HG02678 (cell line): Measurements from ENCODE around the gene SEZ6.

Experiments
- ATAC-seq: cut with Tn5 transposase; IDR thresholded peaks from one replicate; pipeline ENCODE4 v1.9.1; 2021; ENCODE audit warnings: mild to moderate bottlenecking, moderate library complexity; ENCODE audit not compliant: unreplicated experiment

The SEZ6 gene

GRCh38 chr17:28978356-28978964 lies 27.4 kb downstream of the SEZ6 start:
- no peak for ATAC-seq

DNA sequence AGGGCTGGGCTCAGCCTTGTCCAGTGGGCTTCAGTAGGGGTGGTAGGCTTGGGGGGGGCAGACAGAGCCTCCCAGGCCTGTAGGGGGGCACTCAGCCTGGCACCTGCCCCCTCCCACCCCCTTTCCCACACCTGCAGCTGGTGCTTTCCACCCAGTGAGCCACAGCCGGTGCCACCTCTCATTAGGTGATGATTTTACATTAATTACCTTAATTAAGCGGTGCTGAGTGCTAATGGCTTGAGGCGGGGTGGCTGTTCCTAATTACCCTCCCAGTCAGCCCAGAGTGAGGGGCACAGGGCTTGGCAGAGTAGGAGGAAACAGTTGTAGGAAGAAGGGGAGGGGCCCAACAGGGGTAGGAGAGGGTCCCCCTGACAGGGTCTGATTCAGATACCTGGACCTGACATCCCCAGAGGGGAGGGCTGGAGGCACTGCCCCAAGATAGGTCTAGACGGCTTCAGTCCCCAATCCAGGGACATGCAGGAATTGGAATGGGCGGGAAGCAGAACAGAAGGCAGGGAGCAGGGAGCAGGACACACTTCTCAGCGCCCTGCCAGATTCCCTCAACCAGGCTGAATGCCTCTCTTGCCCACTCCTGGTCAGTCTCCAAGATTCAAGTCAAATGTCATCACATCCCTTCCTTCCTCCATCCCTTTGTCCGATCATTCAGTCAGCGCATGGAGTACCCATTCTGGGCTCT lies 28.0 kb downstream of the SEZ6 start:
- ATAC-seq, result no peak

GRCh38 chr17:28975646-28976045 lies 30.2 kb downstream of the SEZ6 start:
- no peak for ATAC-seq

GRCh38 chr17:28975031-28975430 lies 30.8 kb downstream of the SEZ6 start:
- no peak for ATAC-seq

DNA sequence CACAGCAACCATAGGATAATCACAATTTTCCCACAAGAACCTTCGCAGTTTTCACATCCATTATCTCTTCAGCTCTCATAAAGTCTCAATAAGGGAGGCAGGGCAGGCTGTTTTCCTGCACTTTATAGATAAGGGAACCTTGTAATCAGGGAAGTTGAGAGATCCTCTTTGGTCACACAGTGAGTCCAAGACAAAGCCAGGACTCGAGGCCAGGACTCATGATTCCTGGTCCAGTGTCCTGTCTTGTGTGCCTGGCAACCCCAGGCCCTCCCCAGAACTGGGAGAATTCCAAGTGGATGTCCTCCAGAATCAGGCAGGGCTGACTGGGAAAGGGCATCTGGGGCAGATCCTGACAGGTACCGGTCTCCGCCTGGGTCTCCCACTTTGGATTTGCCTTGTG lies 31.4 kb downstream of the SEZ6 start:
- ATAC-seq, result no peak

GRCh38 chr17:28973425-28973824 lies 32.4 kb downstream of the SEZ6 start:
- ATAC-seq, result no peak

DNA sequence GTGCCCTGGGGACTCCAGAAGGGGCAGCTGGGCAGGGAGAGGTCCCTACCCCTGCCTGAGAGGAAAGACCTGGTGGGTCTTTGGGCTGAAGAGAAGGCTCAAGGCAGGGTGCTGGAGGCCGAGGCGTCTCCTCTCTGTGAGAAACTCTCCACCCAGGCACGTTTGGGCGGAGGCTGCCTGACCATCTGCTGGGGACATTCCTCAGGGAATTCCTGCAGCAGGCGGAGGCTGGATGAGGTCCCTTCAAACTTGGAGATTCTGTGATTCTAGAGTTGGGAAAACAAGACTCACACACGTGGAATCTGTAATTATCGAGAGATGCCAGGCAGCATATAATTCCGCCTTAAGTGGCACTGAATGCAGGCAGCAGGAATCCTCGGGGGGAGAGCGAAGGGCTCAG lies 33.4 kb downstream of the SEZ6 start:
- ATAC-seq, result no peak

DNA sequence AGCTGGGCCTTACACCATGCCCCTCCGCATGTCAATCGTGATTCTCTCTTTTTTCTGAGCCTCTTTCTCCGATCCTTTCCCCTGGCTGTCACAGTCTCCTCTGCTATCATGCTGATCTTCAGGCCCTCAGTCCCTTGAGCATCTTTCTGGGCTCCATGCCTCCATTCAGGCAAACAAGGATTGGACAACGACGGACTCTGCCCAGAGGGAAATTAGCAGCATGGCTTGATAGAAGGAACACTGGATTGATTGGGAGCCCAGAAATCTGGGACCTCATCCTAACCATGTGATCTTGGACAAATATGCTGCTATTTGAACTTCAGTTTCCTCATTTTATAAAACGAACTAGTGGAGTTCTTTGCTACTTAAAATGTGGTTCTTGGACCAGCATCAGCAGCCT lies 35.0 kb downstream of the SEZ6 start:
- ATAC-seq, result no peak

DNA sequence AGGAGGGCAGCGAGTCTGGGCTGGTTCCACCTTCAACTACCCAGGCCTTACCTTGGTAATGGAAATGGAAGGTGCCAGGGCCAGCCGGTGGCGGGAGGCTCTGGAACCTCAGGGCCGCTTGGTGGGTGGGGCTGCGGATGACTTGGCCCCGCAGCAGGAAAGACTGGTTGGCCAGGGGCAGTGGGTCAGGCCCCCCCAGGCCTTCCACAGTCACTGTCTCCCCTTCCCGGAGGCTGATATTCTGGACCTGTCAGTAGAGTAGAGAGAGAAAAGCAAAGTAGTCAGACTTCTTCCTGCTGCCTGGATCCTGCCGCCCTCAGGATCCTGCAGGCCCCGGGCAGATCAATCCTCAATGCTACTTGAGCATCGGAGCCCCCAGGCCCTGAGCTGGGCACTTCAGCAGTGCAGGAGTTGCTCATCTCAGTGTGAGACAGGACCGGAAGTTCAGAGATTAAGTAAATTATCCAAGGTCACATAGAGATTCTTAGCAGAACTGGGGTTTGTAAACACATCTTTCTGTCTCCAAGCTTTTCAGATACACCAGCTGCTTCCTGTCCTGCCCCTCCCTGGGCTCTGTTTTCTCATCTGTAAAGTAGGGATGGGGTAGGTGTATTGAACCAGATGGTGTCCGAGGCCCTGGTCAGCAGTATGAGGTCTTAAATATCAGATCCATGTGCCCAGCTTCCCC lies 36.0 kb downstream of the SEZ6 start:
- no peak for ATAC-seq

DNA sequence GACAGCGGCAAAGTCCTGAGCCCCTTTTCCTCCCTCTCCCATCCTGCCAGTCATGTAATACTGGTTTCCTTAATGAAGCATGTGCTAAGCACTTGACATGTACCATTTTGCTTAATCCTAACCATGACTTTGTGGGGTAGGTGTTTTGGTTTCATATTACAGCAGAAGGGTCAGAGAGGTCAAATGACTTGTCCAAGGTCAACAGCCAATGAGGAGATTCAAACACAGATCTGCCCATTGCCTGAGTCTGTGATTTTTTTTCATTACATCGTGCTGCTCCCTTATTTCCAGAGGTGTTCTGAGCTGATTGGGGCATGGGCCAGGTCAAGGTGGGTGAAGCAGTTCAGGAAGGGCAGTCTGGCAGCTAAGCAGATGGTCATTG lies 36.9 kb downstream of the SEZ6 start:
- ATAC-seq, result no peak

- ATAC-seq, result no peak
Observed at GRCh38 chr17:28968231-28968913, 37.5 kb downstream of the SEZ6 start.

DNA sequence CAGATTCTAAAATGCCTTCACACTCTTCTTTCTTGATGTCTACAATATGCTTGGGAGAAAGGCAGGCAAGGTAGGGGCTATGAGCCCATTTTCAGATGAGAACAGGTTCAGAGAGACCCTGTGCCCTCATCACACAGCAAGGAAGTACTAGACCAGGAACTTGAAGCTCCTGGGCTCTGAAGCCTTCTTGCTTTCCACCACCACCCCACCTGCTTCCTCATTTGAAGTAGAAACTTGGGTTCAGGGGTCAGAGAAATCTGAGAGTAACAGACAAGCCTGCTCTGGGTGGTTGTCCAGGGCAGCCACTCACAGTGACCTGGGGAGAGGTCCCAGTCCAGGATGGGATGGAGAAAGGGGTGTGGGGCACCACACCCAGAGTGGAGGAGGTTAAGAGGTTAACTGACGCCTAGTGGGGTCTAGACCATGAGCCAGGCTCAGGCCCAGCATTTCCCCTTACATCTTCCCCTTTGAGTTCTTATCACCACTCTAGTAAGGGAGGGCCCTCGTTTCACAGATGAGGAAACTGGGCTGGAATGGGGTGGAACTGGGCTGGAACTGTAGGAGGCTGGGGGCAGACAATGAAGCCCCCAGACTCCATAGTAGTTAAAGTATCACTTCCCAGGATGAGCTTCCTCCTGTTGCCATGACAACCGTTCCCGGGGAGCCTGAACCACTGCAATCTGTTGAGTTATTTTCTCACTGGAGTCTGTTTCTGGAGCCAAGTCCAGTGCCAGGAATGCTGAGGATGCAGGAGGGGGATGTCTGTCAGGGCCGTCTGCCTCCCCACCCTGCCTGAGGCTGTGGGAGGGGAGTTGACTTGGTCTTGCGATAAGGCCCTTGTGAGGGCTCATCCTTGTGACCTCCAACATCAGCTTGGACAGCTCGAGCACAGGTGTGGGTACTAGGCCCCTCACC lies 38.4 kb downstream of the SEZ6 start:
- no peak for ATAC-seq

GRCh38 chr17:28963841-28964240 lies 42.0 kb downstream of the SEZ6 start:
- no peak for ATAC-seq

- ATAC-seq, result no peak
Observed at GRCh38 chr17:28963055-28963611, 42.7 kb downstream of the SEZ6 start.

DNA sequence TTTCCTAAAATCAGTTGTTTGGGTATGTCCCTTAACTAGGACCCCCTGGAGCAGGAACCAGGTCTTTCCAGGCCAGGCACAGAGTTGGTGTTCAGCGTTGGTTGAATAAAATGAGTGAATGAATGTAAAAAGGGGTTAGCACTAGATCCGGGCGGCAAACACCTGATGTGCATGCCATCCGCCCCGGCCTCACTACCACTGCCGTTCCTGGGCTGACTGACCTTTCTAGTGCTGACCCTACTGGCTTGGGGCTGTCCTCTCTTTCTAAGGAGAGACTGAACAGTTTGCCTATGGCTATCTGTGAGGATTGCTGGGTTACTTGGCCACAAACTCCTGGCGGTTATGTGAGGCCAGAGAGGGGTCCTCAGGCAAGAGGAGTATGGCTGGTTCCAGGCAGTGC lies 44.4 kb downstream of the SEZ6 start:
- ATAC-seq, result no peak

DNA sequence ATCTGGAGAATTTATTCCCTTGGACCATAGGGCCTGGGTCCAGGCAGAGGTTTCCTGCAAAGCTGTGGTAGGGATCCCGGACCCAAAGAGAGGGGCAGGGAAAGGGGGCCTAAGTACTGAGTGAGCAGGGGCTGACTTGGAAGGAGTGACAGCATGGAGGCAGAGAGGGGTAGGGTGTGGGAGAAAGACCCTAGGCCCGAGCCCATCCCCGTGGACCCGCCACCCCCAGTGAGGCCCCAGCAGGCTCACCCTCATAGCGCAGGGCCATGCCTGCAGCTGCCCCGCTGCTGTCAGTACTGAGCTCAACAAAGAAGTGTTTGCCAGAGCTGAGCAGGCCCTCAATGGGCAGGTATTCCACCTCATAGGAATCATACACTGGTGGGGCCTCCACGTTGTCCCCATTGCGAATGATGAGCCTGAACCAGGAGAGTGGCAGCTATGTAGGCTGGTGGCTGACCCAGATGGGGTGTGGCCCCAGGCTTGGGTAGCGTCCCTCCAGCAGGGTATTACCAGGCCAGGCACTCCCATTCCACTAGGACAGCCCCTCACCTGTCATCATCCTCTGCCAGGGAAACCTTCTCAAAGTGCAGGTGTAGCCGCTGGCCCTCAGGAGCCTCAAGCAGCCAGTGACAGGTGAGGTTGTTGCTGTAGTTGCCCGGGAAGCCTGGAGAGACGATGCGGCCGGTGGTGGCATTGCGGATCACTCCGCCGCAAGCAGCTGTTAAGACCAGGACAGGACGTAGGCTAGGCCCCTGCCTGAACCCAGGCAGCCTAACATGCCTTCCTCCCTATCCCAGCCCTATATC lies 45.4 kb downstream of the SEZ6 start:
- no peak for ATAC-seq

DNA sequence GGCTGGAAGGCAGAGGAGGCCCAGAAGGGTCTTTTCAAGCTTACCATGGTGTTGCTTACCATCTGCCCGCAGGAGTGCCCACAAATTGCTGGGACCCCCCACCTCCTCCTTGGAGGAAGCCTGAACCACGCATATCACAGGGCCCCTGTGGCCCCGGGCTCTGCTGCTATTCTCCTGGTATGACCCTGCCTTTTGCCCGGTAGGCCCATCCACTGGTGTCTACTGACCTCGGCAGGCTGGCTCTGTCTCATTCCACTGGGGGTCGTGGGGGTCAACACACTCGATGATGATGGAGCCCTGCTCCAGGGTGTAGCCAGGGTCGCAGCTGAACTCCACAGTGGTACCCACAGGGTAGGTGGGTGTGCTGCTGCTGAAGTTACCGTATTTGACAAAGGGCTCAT lies 46.4 kb downstream of the SEZ6 start:
- ATAC-seq, result no peak

DNA sequence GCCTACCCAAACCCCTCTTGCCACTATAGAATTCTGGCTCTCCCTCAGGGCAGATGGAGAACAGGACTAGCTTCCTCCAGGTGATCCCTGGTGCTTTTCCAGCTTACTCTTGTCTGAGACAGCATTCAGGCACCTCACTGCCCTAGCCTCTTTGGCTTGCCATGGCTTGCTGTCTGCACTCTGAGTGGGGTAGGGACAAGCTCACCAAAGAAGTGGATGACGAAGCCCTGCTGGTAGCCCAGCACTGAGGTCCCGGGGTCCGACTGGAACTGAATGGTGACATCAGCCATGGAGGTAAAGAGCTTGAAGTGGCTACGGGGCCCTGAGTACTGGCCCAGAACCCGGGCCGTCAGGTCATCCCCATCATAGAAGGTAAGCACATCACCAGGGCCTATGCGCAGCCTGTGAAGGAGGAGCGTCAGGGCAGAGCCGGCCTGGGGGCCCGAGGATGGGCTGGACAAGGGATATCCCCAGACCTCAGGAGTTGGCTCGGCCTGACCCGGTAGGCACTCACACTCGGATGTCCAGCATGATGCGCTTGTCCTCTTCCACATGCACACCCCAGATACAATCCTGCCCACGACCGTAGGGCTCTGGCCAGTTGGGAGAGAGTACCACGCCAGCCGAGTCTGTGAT lies 46.9 kb downstream of the SEZ6 start:
- no peak for ATAC-seq

GRCh38 chr17:28957992-28958355 lies 47.9 kb downstream of the SEZ6 start:
- no peak for ATAC-seq
